HG03442 (cell line): ENCODE measurements around the gene ADGRE1.

Experiments
- ATAC-seq: cut with Tn5 transposase; IDR thresholded peaks from one replicate; pipeline ENCODE4 v1.9.1; 2021; ENCODE audit warnings: mild to moderate bottlenecking, moderate library complexity; ENCODE audit not compliant: unreplicated experiment

Gene ADGRE1

DNA sequence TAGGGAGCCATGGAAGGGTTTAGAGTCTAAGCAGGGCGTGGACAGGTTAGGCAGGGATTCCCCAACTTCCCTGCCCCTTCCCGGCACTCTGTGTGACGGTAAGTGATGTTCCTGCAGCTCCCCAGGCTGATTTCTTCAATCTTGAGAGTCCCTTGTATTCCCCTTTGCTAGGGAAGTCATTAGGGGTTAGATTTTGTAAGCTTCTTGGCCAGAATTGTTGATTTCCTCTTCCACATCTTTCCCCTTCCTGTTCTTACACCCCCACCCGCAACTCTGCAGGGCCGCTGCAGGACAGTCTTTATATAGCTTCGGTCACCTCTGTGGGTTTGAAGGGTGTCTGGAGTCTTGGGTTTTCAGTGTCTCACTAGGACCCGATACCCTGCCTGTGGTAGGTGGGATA is 10.6 kb upstream of the ADGRE1 start:
- no peak for ATAC-seq

DNA sequence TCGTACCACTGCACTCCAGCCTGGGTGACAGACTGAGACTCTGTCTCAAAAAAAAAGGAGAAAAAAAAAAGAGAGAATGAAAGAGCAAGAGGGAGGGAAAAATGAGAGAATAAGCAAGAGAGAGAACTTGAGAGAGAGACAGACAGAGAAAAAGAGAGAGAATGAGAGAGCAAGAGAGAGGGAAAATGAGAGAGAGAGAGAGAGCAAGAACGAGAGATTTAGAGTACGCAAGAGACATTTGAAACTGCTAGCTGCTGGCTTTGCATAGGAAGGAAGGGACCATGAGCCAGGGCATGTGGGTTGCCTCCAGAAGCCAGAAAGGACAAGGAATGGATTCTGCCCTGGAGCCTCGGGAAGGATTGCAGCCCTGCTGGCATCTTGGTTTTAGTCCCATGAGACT is 9.6 kb upstream of the ADGRE1 start:
- no peak for ATAC-seq

GRCh38 chr19:6886277-6886897 is 992 bp upstream of the ADGRE1 start:
- no peak for ATAC-seq

DNA sequence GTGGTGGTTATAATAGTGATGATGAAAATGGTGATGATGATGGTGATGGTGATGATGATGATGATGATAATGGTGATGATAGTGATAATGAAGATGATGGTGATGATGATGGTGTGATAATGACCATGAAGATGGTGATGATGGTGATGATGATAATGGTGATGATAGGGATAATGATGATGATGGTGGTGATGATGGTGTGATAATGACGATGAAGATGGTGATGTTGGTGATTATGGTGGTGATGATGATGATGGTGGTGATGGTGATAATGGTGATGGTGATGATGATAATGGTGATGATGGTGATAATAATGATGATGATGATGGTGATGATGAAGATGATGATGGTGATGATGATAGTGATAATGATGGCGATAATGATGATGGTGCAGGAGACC is 1.6 kb downstream of the ADGRE1 start:
- no peak for ATAC-seq

GRCh38 chr19:6890401-6890913 is 3.1 kb downstream of the ADGRE1 start:
- ATAC-seq: no peak

DNA sequence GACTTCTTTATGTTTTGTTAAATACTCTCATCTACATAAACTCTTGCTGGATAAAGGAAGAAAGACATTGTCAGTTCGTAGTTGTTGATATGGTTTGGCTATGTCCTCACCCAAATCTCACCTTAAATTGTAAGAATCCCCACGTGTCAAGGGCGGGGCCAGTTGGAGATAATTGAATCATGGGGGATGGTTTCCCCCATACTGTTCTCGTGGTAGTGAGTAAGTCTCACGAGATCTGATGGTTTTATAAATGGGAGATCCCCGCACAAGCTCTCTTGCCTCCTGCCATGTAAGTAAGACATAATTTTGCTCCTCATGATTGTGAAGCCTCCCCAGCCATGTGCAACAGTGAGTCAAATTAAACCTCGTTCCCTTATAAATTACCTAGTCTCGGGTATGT is 3.6 kb downstream of the ADGRE1 start:
- ATAC-seq: no peak

DNA sequence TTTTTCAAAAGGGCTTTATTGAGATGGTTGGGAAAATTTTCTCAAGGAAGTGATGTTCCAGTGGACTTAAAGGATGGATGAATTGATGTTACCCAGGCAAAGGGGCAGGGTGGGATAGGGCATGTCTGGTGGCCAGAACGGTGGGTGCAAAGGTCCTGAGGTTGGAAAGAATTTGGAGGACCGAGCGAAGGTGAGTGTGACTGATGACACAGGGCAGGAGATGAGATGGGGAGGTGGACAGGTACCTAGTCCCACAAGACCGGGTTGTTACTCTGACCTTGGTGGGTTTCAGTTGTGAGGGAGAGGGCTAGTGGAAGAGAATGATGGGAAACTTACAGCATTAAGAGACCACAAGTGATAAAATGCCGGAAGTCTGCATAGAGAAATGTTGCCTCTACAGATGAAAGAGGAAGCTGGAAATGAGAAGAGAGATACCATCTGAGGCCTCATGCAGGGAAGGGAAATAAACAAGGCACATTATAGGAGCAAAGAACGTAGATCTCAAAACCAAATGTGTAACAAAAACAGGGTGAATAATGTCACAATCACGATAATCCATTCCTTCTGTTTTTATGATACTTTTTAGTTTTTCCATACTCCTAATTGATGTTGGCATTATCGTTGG is 4.5 kb downstream of the ADGRE1 start:
- ATAC-seq: no peak

DNA sequence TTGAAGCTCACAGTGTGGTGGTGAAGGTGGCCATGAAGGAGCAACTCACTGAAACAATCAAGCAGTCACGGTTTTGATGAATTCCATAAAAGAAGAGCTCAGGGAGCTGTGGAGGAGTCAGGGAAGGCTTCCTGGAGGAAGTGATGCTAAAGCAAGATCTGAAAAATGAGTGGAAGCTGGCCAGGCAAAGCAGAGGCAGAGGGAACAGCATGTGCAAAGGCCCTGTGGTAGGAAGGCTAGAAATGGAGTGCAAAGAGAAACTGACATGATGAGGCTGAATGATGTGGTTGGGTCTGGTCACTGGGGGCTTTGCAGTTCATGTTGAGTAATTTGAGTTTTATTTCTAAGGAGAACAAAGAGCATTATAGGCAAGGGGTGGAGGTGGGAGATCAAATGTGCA is 6.9 kb downstream of the ADGRE1 start:
- ATAC-seq: no peak

GRCh38 chr19:6903446-6903845 is 16.1 kb downstream of the ADGRE1 start:
- ATAC-seq: no peak

GRCh38 chr19:6906559-6907060 is 19.2 kb downstream of the ADGRE1 start:
- no peak for ATAC-seq

DNA sequence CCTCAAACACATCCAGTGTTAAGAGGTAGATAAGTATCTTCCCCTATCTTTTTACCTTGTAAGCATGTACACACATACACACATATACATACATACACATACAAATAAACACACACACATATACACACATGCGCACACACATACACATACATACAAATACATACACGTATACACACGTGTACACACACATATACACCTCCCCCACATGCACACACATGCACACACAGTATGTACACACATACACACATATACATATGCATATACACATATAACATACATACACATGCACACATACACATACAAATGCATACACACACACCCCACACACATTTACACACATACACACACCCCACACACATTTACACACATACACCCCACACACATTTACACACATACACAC is 24.1 kb downstream of the ADGRE1 start:
- ATAC-seq: no peak

DNA sequence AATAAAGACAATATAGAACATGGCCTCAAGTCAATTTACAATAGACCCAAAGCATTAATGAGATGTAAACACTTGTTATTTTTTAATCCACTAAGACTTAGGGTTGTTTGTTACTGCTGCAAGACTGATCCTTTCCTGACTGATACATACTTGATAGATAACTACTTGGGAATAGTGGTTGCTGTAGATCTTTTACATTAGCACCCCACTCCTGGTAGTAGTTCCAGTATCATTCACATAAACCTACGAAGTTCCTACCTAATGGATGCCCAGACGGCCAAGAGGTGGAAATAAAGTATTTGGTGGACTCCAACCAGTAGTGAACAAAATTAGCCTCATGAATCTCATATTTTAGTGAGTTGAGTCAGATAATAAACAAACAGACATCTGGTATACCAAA is 26.9 kb downstream of the ADGRE1 start:
- ATAC-seq: no peak

- no peak for ATAC-seq
These were observed 29.6 kb downstream of the ADGRE1 start for GRCh38 chr19:6916952-6917351.

- no peak for ATAC-seq
These were observed 38.0 kb downstream of the ADGRE1 start for GRCh38 chr19:6925386-6925785.

DNA sequence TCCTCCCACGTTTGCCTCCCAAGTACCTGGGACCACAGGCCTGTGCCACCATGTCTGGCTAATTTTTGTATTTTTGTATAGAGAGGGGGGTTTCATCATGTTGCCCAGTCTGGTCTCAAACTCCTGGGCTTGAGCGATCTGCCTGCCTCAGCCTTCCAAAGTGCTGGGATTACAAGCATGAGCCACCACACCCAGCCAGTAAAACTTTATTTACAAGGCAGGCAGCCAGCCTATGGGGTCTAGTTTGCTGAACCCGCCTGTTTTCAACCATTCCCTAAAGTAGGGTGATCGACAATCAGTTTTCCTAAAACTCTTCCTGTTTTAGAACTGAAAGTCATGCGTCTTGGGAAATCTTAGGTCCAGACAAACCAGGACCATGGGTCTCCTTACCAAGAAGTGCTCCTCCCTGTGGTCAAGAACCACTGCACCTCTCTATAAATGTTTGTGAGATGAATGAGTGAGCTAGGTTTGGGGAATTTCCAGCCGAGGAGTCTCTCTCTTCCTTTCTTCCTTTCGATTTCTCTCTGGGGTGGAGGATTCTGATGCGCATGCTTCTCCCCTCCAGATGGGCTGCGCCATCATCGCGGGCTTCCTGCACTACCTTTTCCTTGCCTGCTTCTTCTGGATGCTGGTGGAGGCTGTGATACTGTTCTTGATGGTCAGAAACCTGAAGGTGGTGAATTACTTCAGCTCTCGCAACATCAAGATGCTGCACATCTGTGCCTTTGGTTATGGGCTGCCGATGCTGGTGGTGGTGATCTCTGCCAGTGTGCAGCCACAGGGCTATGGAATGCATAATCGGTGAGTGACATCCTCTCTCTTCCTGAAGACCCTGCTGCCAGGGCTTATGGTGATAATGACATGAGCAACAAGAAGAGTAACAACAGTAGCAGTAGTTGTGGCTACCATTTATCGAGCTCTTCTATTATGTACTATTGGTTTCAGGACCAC is 38.7 kb downstream of the ADGRE1 start:
- ATAC-seq: no peak

- ATAC-seq: no peak
These were observed 42.8 kb downstream of the ADGRE1 start for GRCh38 chr19:6930190-6930589.

- ATAC-seq: no peak
These were observed 47.7 kb downstream of the ADGRE1 start for GRCh38 chr19:6935069-6935468.

DNA sequence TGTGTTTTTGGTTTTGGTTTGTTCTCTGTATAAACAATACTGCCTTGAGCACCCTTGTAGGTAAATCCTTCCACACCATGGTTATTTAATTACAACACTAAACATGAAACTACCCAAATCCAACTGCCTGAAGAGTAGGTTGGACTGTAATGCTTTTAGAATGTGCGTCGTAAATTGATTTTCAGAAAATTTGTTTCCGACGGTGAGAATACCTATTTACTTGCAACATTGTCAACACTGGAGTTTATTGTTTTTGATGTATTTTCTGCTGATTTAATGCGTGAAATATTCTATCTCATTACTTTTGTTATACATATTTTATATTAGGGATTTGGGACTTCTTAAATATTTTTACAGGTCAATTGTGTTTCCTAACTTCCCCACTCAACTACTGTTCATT is 48.2 kb downstream of the ADGRE1 start:
- ATAC-seq: no peak

DNA sequence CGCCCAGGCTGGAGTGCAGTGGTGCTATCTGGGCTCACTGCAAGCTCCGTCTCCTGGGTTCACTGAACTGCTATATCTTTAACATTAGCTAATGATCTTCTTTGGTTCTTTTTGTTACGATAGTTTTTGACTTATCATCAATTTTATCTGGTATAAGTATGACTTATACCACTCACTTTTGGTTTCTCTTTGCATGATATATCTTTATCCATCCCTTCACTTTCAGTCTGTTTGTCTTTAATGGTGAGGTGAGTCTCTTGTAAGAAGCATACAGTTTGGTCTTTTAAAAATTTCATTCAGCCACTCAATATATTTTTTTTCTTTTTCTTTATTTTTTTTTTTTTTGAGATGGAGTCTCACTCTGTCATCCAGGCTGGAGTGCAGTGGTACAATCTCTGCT is 58.4 kb downstream of the ADGRE1 start:
- ATAC-seq: no peak

DNA sequence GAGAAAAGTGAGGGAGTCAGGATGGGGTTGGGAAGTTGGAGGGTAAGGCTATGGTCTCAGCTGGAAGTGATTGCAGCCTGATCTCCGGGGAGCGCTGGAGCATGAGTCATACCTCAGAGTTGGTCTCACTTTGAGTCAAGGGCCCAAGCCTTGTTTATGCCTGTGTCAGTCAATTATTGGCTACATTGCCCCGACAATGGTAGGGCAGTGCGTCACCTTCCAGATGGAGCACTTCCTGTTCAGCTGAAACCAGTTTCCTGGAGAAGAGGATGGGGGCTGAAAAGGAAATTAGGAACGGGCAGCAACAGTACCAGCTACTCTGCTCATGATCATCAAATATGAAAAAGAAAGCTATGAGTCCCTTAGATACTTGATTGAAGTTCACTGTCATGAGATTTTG is 60.4 kb downstream of the ADGRE1 start:
- ATAC-seq: peak; percentile 76

GRCh38 chr19:6948884-6949283 is 61.5 kb downstream of the ADGRE1 start:
- ATAC-seq: no peak

GRCh38 chr19:6952956-6953355 is 65.6 kb downstream of the ADGRE1 start:
- ATAC-seq: no peak
